Stimulated activated CD8-positive, alpha-beta memory T cell treated with anti-CD3 and anti-CD28 coated beads, Interleukin-12 subunit alpha, Interleukin-12 subunit beta, amount 100 ng/mL, for 24 hours (primary cell): Measurements from ENCODE around the gene KBTBD8.

ENCODE experiments used
- DNase-seq: peaks from one replicate; pipeline ENCODE4 v3.0.0-alpha.2; 2020; ENCODE audit errors: extremely low read depth

The KBTBD8 gene

DNA sequence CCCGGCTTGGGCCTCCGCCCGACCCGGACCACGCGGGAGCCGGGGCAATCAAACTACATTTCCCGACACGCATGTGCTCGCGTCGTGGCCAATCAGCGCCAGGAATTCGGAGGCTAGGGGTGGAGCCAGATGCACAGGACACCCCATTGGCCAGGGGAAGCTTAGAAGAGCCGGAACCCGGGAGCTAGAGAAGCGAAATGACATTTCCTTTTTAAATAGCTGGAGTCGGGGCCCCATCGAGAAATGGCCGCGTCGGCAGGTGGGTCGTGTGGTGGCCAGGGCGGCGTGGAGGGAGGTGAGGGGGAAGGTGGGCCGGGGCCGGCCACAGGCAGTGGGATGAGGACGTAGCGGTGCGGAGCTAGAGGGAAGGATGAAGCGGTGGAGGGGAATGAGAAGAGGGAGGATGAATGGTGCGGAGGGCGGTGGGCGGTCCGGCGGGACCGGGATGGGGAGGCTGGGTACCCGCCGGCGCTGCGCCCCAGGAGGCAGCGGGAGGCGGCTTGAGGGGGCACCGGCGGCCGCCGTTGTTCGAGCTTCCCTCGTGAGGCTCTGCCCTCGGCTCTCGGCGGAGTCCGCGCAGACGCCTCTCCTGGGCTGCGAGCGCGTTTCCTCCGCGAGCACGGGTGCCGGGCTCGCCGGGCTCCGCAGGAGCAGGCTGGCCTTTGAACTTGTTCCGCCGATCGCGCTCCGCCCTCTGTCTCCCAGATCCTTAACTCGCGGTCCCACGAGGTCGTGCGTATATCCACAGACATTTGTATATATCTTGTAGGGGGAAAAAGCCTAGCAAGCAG lies at the start of gene KBTBD8:
Gene KBTBD8, plus strand, starts transcription at position 195 of the 791 bp plus-strand sequence. Its CDS starts 49 bp downstream, at position 244.
- DNase-seq, result peak; percentile 90

DNA sequence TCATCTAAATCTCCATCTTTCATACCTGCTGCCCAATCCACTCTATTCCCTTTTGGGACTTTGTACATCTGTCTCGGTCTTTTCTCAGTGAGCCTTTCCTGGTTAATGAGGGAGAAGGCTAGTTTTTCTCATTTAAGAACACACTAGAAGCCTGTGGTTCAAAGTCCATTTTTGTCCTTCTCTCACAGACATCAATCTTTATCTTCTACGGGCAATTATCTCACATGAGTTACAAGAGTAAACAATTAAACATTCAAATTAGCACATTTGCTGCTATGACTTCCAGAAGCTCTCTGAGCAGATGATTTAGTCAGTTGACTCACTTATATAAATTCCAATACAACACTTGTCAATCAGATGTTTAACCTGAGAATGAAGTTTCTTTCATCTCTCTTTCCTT lies 49.3 kb upstream of the KBTBD8 start:
- no peak for DNase-seq

- no peak for DNase-seq
These were observed 48.2 kb upstream of the KBTBD8 start for GRCh38 chr3:66949898-66950297.

GRCh38 chr3:66952357-66952756 lies 45.8 kb upstream of the KBTBD8 start:
- no peak for DNase-seq

DNA sequence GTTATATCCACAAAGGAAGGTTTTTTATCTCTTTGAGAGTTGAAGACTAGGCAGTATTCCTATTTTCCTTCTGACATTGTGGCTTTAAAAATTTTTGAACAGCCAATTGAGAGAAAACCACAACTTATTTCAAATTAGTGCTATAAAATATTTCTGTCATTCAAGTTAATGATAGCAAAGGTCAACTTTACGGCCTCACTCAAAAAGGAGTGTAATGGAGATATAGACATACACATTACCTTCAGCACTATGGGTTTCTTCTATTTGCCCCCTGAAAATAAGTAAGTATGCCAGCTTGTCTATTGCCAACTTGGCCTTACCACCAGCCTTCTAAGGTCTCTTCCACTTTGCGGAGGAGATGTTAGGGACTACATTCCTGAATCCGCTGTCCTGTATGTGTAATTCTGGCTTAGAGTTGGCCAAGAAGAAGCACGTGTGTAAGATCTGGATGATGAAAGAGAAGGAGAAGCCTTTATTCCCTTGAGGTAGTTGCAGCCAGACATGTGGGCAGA lies 44.1 kb upstream of the KBTBD8 start:
- DNase-seq, result no peak

- DNase-seq, result no peak
These were observed 41.4 kb upstream of the KBTBD8 start for GRCh38 chr3:66956742-66957141.

- no peak for DNase-seq
These were observed 40.7 kb upstream of the KBTBD8 start for GRCh38 chr3:66957367-66957766.

DNA sequence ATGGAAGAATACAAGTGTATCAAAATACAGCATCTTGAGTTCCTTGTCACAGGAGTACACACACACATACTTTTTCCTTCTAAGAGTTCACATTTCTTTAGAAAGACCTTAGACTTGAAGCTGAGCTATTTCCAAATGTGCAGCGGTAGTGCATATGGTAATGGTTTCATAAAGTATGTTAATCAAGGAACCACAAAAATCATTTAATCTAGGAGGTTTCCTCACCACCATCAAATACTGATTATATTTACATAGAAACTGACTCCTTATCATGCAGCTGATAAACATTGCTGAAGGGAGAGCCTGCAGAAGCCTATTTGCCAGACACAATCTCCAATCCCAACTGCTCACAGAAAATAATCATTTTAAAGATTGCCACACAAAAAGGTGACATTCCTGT lies 40.0 kb upstream of the KBTBD8 start:
- DNase-seq, result no peak

DNA sequence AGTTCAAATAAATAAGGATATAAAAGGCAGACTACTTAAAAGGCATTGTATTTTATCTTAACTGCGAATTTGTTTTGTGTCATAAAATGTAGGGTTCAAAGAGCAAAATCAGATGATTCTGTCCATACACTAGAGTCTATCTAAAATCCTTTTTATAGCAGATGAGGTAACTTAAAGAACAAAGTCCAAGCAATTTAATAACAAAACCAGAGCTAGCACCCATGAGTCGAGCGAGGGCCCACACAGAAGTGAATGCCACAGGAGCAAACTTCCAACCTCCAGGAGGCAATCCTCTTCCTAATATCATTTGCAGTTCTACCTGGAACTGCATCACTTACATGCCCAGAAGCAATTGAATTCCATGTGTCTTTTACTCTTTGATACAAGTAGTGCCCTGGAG lies 35.4 kb upstream of the KBTBD8 start:
- no peak for DNase-seq

DNA sequence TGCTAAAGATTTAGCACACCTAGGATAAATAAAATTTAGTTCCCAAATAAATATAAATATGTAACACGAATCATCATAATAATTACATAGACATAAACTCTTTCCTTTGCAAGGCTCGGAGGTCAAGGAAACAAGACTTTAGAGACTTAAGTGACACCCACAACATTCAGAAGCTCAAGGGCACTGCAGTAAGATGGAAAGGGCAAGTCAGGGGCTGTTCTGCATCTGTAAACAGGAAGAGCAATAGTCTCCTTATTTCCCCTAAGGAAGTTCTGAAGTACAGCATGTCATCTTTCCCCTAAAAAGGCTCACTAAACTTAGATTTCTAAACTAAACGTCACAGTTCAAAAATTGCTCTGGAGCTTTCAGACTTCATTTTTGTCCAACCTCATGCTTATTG lies 26.9 kb upstream of the KBTBD8 start:
- no peak for DNase-seq

DNA sequence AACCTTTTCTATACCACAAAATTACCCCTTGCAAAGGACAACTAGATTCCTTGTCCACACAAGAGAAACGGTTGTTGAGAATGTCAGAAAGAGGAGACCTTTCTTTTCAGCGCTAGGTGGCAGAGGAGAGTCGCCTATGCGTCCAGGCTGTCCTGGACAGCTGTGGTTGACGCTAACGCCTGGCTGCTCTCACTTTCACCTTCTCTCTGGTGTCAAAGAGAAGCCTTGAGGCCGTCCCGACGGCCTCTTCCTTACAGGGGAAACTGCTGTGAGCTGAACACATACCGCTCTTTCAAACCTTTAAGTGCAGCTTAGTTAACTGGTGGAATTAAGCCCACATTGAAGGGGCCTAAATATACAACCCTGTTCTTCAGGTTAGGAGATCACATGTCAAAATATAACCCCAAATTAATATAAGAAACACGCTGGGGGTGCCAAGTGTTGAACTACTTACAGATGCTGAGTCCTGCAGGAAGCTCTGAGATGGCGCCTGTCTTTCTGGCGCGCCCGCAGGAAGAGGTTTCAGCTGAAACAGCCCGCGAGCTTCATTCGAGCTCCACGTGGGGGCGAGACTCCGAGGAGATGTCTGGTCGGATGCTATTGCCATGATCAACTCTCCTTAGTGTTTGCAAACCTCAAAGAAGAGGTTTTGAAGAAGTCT lies 26.1 kb upstream of the KBTBD8 start:
- DNase-seq, result peak; percentile 2

GRCh38 chr3:66980791-66981190 lies 17.3 kb upstream of the KBTBD8 start:
- no peak for DNase-seq

DNA sequence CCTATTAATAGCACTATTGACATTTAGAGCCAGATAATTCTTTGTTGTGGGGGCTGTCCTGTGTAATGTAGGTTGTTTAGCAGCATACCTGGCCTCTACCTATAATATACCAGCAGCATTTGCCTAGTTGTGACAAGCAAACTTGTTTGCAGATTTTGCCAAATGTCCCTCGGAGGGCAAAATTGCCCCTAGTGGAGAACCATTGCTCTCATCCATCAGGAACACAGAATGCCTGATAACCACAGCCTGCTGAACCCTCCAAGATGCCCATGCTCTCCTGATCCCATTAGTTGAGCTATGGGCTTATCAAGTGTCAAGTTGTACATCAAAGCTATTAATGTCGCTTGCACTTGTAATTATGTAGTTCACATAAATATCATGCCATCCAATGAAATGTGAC lies 15.0 kb upstream of the KBTBD8 start:
- no peak for DNase-seq

- DNase-seq, result no peak
These were observed 12.7 kb upstream of the KBTBD8 start for GRCh38 chr3:66985336-66985920.

- DNase-seq, result no peak
These were observed 11.7 kb upstream of the KBTBD8 start for GRCh38 chr3:66986406-66986805.

GRCh38 chr3:66989241-66989640 lies 8.9 kb upstream of the KBTBD8 start:
- no peak for DNase-seq

DNA sequence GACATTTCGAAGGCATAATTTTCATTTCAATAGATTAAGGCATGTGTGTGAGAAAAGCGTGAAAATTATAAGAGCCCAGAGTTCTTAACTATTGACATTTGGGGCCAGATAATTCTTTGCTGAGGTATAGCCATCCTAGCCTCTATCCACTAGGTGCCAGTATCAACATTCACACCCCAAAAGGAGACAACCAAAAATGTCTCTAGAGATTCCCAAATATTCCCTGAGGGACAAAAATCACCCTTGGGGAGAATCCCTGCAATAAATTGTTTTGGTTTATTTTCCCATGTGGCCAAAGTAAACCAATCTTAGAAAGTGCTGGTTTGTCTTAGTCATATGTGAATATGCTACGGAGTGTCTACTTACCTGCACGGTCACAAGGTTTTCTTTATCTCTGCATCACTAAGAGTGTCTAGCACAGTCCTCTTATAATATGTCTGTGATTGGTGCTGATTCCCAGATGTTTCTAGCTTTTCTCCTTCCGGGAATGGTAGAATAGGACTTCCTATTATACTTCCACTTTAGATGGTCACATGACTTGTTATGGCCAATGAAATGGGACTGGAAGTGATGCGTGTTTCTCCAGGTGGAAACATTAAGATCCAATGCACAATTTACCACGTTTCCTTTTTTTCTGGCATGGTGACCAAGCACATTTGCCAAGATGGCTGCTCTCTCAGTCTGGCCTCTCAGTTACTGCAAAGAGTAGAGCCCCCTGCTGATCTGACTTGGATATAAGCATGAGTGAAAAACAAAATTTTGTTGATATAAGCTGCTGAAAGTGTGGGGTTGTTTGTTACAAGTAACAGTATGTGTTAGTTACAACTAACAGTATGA lies 8.0 kb upstream of the KBTBD8 start:
- DNase-seq, result no peak

DNA sequence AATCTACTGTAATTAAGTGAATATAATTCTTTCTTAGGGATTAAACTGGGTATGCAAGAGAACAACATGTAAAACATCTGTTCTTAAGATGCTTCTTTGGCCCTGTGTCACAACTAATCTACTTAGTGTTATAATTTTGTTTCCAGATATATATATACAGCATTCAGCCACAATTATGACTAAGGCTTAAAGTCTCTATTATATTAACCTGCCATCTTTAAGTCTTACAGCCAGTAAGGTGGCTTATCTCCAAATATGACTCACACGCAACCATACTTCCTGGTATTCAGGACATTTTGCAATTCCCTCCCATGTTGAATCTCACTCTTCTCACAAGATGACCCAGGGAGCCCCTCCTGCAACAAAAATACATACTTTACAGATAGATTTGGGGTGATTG lies 6.6 kb upstream of the KBTBD8 start:
- DNase-seq, result no peak

GRCh38 chr3:66993082-66993481 lies 5.0 kb upstream of the KBTBD8 start:
- DNase-seq, result no peak

GRCh38 chr3:66994588-66994987 lies 3.5 kb upstream of the KBTBD8 start:
- no peak for DNase-seq

- no peak for DNase-seq
These were observed 1.4 kb upstream of the KBTBD8 start for GRCh38 chr3:66996696-66997095.

GRCh38 chr3:66997560-66998112 lies 471 bp upstream of the KBTBD8 start:
- no peak for DNase-seq
